ENCODE data around the gene SACM1L. TPM values are rescaled to one million over a fixed set of nuclear protein-coding genes. Genes with fewer than 3 reads are reported as not detected.

SACM1L gene
- total and polyA plus RNA-seq, 2 donors (not counting 3 experiments of a cell fraction or from before 2014, with no cell fraction given) = 11.9 to 39.9 TPM

DNA sequence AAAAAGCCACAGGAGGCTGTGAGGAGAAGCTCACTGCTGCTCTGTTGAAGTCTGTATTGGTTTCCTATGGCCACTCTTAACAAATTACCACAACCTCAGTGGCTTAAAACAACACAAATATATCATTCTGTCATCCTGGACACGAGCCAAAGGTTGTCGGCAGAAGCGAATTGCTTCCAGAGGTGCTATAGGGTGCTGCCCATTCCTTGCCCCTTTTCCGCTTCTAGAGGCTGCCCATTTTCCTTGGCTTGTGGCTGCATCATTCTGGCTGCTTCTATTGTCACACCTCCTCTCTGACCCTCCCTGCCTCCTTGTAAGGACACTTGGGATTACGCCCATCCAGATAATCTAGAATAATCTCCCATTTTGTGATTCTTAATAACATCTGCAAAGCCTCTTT lies 6.4 kb upstream of the SACM1L start:
- peaks cover 9 to 13% of the 10 kb centered on the region in 2 experiments for H3K36me3 ChIP-seq (ENCODE audit: control insufficient read depth in 2 of 2, extremely low read depth in 1 of 2, insufficient read depth in 2 of 2, low read length in 2 of 2)
- no TSS peak for BruUV-seq (replicated peaks)

More for the DNA sequence above, 6.4 kb upstream of the SACM1L start:
- H2AFZ ChIP-seq (ENCODE audit: low read depth, low read length) = no peak overlapping the region
- H3K4me2 ChIP-seq (ENCODE audit: insufficient read depth, low read length) = no peak overlapping the region
- H3K9me1 ChIP-seq (replicated peaks; ENCODE audit: control insufficient read depth, extremely low read depth, insufficient read depth, low read length) = no peaks in the 10 kb centered on the region
- dilution Hi-C loops (cut with MboI; ENCODE audit: extremely low pct_ligation_motif_present, low sequenced_read_pairs) (no loop called here), intact Hi-C loops (cut with micrococcal nuclease) (loop anchor here (10.0 kb wide), 1 partner anchor 1168 kb away; no protein-coding TSS in a partner anchor)
- H3K4me1 ChIP-seq (ENCODE audit: control insufficient read depth, extremely low read depth, insufficient read depth, low read length) = peaks cover under 1% of the 10 kb centered on the region
- FAIRE-seq (no peak), DNase-seq (ENCODE audit: low read depth, low spot score) (no peak)
- no peak overlapping the region for H3K4me3 ChIP-seq (replicated peaks in 1 of 3; ENCODE audit: insufficient read depth in 1 of 3, low read depth in 1 of 3, low read length in 3 of 3)
- H3K27me3 ChIP-seq (ENCODE audit: control insufficient read depth in 2 of 2, insufficient read depth in 2 of 2, low read length in 2 of 2) = no peaks in the 10 kb centered on the region
- no peak for TF ChIP-seq CTCF (IDR thresholded peaks at IDR 0.05; ENCODE audit: extremely low read depth in 1 of 2, insufficient read depth in 1 of 2, low read depth in 1 of 2, low read length in 2 of 2)
- no peak overlapping the region for H3K27ac ChIP-seq (ENCODE audit: insufficient read depth, low read depth, low read length)
- H3K9me3 ChIP-seq (replicated peaks; ENCODE audit: control insufficient read depth, insufficient read depth, low read length) = no peaks in the 10 kb centered on the region
- ChIA-PET POLR2A (no interaction called here), CTCF (no interaction called here)
- H4K20me1 ChIP-seq (replicated peaks; ENCODE audit: control insufficient read depth, extremely low read depth, insufficient read depth, low read length) = no peaks in the 10 kb centered on the region
- H3K79me2 ChIP-seq (ENCODE audit: control insufficient read depth, insufficient read depth, low read length) = no peaks in the 10 kb centered on the region
- H3K9ac ChIP-seq (replicated peaks; ENCODE audit: extremely low read depth, insufficient read depth, low read length) = no peak overlapping the region

Data from endothelial cell of umbilical vein (primary cell).